K562 (cell line): ENCODE measurements around the gene ADK. TPM values are rescaled to one million over a fixed set of nuclear protein-coding genes. Genes with fewer than 3 reads are reported as not detected.

Source experiments
- ATAC-seq: fragments of 200-7000 bp; cut with Tn5 transposase; 3 replicates; pipeline ENCODE4 v1.9.1; 2020; ENCODE audit warnings: moderate library complexity
- BruUV-seq: library from RNA; stranded (reverse); fragments of 400-500 nt; replicated peaks from 2 replicates; lab custom pipeline; 2021; lab: Mats Ljungman, UMichigan
- CTCF ChIA-PET: fragments of 300-600 bp; formaldehyde crosslinking; extraction: SDS; loops from one replicate; lab custom pipeline; 2021; ENCODE audit warnings: low intra/inter-chr PET ratio; lab: Yijun Ruan, JAX
- POLR2A ChIA-PET: fragments of 300-600, 350-650 bp; sonication (Branson Sonifier 250); formaldehyde crosslinking; extraction: SDS; loops from one replicate; lab custom pipeline; 2021; ENCODE audit warnings: antibody characterized with exemption, inconsistent platforms; lab: Yijun Ruan, JAX
- DNase-seq, 4 experiments: peaks; one replicate each; pipeline versions ENCODE4 v3.0.0 to v3.0.0-alpha.2; 2011 to 2018; ENCODE audit warnings: low spot score in 3 of 4, mixed read lengths in 3 of 4; ENCODE audit errors: extremely low read depth in 1 of 4
- FAIRE-seq: peaks from 2 replicates; lab custom pipeline; 2011; peaks lifted over from hg19 to GRCh38; lab: Jason Lieb, UNC
- H2AFZ ChIP-seq: 2 replicates; pipeline ENCODE4 v1.6.0; 2011; ENCODE audit warnings: low read depth, low read length, control low read depth, inconsistent platforms
- H3K27ac ChIP-seq: fragments of 200-600 bp; 3 replicates; pipeline ENCODE4 v1.8.0; 2011; ENCODE audit warnings: low read depth, mild to moderate bottlenecking, control low read depth, inconsistent platforms, low read length, moderate library complexity, mixed read lengths; ENCODE audit errors: extremely low read depth
- H3K27me3 ChIP-seq, 2 experiments: fragments of 300-600 bp in 1 of 2; 2 replicates in 1 of 2; 3 replicates in 1 of 2; pipeline versions ENCODE4 v1.6.0 to v1.8.0; 2011; ENCODE audit warnings: inconsistent platforms in 2 of 2, low read length in 2 of 2, mild to moderate bottlenecking in 1 of 2, mixed read lengths in 1 of 2, moderate library complexity in 1 of 2; ENCODE audit not compliant: control insufficient read depth in 2 of 2, insufficient read depth in 2 of 2
- H3K36me3 ChIP-seq: fragments of 300-600 bp; 3 replicates; pipeline ENCODE4 v1.8.0; 2011; ENCODE audit warnings: mild to moderate bottlenecking, low read length, inconsistent platforms; ENCODE audit not compliant: control insufficient read depth, insufficient read depth
- H3K4me1 ChIP-seq, 2 experiments: fragments of 200-600 bp in 1 of 2; replicated peaks in 1 of 2; 2 replicates in 1 of 2; 3 replicates in 1 of 2; pipeline versions ENCODE4 v1.5.1 to v1.8.0; 2011; ENCODE audit warnings: inconsistent platforms in 2 of 2, low read length in 2 of 2, mild to moderate bottlenecking in 1 of 2, mixed read lengths in 1 of 2, moderate library complexity in 1 of 2; ENCODE audit not compliant: control insufficient read depth in 2 of 2, insufficient read depth in 2 of 2
- H3K4me2 ChIP-seq: 2 replicates; pipeline ENCODE4 v1.6.1; 2011; ENCODE audit warnings: low read length, control low read depth, inconsistent platforms, mixed read lengths; ENCODE audit not compliant: insufficient read depth
- H3K4me3 ChIP-seq: fragments of 200-600 bp; sonication (generic), shearing (Covaris generic); 2 replicates; pipeline ENCODE4 v1.5.1; 2016; ENCODE audit warnings: control low read depth, inconsistent platforms
- H3K79me2 ChIP-seq: fragments of 200-600 bp; 3 replicates; pipeline ENCODE4 v1.8.0; 2011; ENCODE audit warnings: low read length, inconsistent platforms; ENCODE audit not compliant: control insufficient read depth, insufficient read depth
- H3K9ac ChIP-seq, 2 experiments: 2 replicates each; pipeline versions ENCODE4 v1.6.0 to v1.6.1; 2011; ENCODE audit warnings: low read depth in 2 of 2, low read length in 2 of 2, control low read depth in 1 of 2, inconsistent platforms in 1 of 2, mild to moderate bottlenecking in 1 of 2, mixed read lengths in 1 of 2; ENCODE audit not compliant: insufficient read depth in 1 of 2
- H3K9me1 ChIP-seq: one replicate; pipeline ENCODE4 v1.6.0; 2011; ENCODE audit warnings: inconsistent platforms, mild to moderate bottlenecking, low read length, moderate library complexity; ENCODE audit not compliant: control insufficient read depth, insufficient read depth
- H3K9me3 ChIP-seq: replicated peaks from 2 replicates; pipeline ENCODE4 v1.5.1; 2011; ENCODE audit warnings: low read depth, low read length, inconsistent platforms; ENCODE audit not compliant: control insufficient read depth, insufficient read depth
- H4K20me1 ChIP-seq: replicated peaks from 2 replicates; pipeline ENCODE4 v1.6.1; 2011; ENCODE audit warnings: low read length, inconsistent platforms, mixed read lengths; ENCODE audit not compliant: control insufficient read depth, insufficient read depth
- EGR1 ChIP-seq: fragments of 450-650 bp; conservative IDR thresholded peaks from 2 replicates; pipeline ENCODE4 v1.6.1; 2017; ENCODE audit warnings: mild to moderate bottlenecking
- ELF1 ChIP-seq: fragments of 200-800 bp; sonication (Bioruptor generic); IDR thresholded peaks from 2 replicates; pipeline ENCODE4 v1.6.1; 2016; ENCODE audit warnings: missing genetic modification characterization, missing compliant biosample characterization
- ESRRA ChIP-seq: fragments of 450-650 bp; IDR thresholded peaks from 2 replicates; pipeline ENCODE4 v1.6.1; 2014; ENCODE audit warnings: low read depth, mild to moderate bottlenecking, moderate library complexity, borderline replicate concordance
- ILF3 ChIP-seq: fragments of 450-650 bp; IDR thresholded peaks from 2 replicates; pipeline ENCODE4 v1.6.1; 2018; ENCODE audit warnings: antibody characterized with exemption, mild to moderate bottlenecking, moderate library complexity, borderline replicate concordance
- KLF6 ChIP-seq: fragments of 250-450 bp; sonication (Bioruptor Pico); IDR thresholded peaks from 2 replicates; pipeline ENCODE4 v1.4.0; 2020; ENCODE audit warnings: mild to moderate bottlenecking, moderate library complexity, borderline replicate concordance
- MEF2A ChIP-seq: IDR thresholded peaks from 2 replicates; pipeline ENCODE4 v1.6.1; 2011; ENCODE audit warnings: low read depth, mild to moderate bottlenecking, low read length, moderate library complexity; ENCODE audit not compliant: control insufficient read depth
- PTTG1 ChIP-seq: fragments of 450-650 bp; IDR thresholded peaks from 2 replicates; pipeline ENCODE4 v1.6.1; 2016; ENCODE audit warnings: low read depth, mild to moderate bottlenecking, missing genetic modification characterization, missing compliant biosample characterization
- SMARCC2 ChIP-seq: fragments of 450-650 bp; IDR thresholded peaks from 2 replicates; pipeline ENCODE4 v1.6.1; 2017; ENCODE audit warnings: antibody characterized with exemption, moderate library complexity, mild to moderate bottlenecking, low read depth
- TAF15 ChIP-seq: fragments of 200-400 bp; formaldehyde crosslinking; IDR thresholded peaks from 2 replicates; pipeline ENCODE4 v1.6.1; 2017; ENCODE audit warnings: mild to moderate bottlenecking, low read depth, low read length, moderate library complexity
- TCFL5 ChIP-seq: fragments of 250-450 bp; sonication (Bioruptor Pico); conservative IDR thresholded peaks from 2 replicates; pipeline ENCODE4 v1.6.1; 2021; ENCODE audit warnings: mild to moderate bottlenecking, moderate library complexity, matching md5 sums
- TFAM ChIP-seq: fragments of 250-450 bp; sonication (Bioruptor Pico); conservative IDR thresholded peaks from 2 replicates; pipeline ENCODE4 v1.5.0; 2021; ENCODE audit warnings: mild to moderate bottlenecking, moderate library complexity
- ZBED1 ChIP-seq: IDR thresholded peaks from 2 replicates; pipeline ENCODE4 v1.6.1; 2014
- ZNF124 ChIP-seq: sonication (generic); formaldehyde crosslinking; IDR thresholded peaks from 2 replicates; pipeline ENCODE4 v1.8.1; 2022; ENCODE audit warnings: missing genetic modification reagents
- ZNF274 ChIP-seq: IDR thresholded peaks from 2 replicates; pipeline ENCODE4 v1.6.1; 2011; ENCODE audit warnings: low read depth, mild to moderate bottlenecking, low read length, moderate library complexity, borderline replicate concordance
- ZNF282 ChIP-seq: sonication (generic); formaldehyde crosslinking; IDR thresholded peaks from 2 replicates; pipeline ENCODE4 v1.8.1; 2023; ENCODE audit warnings: missing genetic modification reagents
- ZNF77 ChIP-seq: fragments of 250-450 bp; sonication (Bioruptor Pico); IDR thresholded peaks from 2 replicates; pipeline ENCODE4 v1.5.0; 2020
- in situ Hi-C: fragments of 300-500 bp; cut with MboI; formaldehyde crosslinking; loops from 4 replicates; pipeline ENCODE4 v1.15.0; 2018; ENCODE audit warnings: inconsistent platforms, mixed read lengths
- intact Hi-C: fragments of 100-400 bp; cut with micrococcal nuclease; formaldehyde crosslinking; loops from 2 replicates; pipeline ENCODE4 v1.14.2; 2022
- polyA plus RNA-seq, 8 experiments: library from polyadenylated mRNA; depleted of rRNA in 4 of 8; stranded (reverse) in 5 of 8; unstranded in 3 of 8; fragments of >200 nt; fragmentation: Nextera tagmentation in 2 of 8; fragmentation: Illumina TruSeq in 1 of 8; extraction: Ambion mirVana in 2 of 8; extraction: Trizol in 1 of 8; gene quantifications; 2 replicates each; pipeline versions ENCODE4 v1.2.1 to v1.2.3, GENCODE V29; 2011 to 2014; ENCODE audit warnings: inconsistent platforms in 1 of 8, missing spikeins in 1 of 8
- total RNA-seq, 7 experiments: library from RNA; depleted of rRNA in 6 of 7; stranded (reverse); fragments of >200 nt in 6 of 7; fragmentation: Illumina TruSeq in 2 of 7; extraction: Trizol in 2 of 7; gene quantifications; 2 replicates each; pipeline versions ENCODE4 v1.2.1 to v1.2.3, GENCODE V29; 2011 to 2021; ENCODE audit warnings: low replicate concordance in 1 of 7
- TF ChIP-seq, protein P1 (sequence below): fragments of 250-450 bp; sonication (Bioruptor Pico); IDR thresholded peaks from 2 replicates; pipeline ENCODE4 v1.4.0; 2020; ENCODE audit warnings: borderline replicate concordance

ADK gene
- total and polyA plus RNA-seq, 9 of the 15 experiments (the other 6 are each of a cell fraction or from before 2014, with no cell fraction given) = 54.2 to 97.8 (median 73.6) TPM

DNA sequence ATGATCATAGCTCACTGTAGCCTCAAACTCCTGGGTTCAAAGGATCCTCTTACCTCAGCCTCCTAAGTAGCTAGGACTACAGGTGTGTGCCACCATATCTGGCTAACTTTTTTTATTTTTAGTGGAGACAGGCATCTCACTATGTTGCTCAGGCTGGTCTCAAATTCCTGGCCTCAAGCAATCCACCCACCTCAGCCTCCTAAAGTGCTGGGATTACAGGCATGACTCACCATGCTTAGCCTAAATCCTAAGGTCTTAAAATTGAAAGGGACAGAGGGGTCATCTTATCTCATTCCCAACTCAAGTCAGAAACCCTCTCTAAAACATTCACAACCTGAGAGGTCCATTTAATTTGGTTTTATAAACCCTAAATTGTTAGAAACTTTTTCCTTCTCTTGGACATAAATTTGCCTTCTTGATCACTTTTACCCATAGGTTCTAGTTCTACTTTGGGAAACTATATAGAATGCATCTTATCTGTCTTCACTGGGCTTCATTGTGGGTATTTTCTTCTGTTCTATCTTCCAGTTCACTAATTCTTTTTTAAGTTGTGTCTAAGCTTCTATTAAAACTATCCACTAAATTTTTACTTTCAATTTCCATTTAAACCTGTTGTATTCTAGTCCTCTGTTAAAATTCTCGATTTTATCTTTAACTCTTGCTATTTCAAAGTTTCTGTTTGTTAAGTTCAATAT, 492.0 kb downstream of the ADK start (continued):
- no peak for TF ChIP-seq ESRRA
- no peak for TF ChIP-seq ZNF77 (CRISPR knock-in tag)
- TF ChIP-seq ZNF124 (CRISPR knock-in tag) = no peak
- TF ChIP-seq MEF2A = no peak
- peak; percentile 19; the same call in 1 of the 2 replicates for TF ChIP-seq EGR1

DNA sequence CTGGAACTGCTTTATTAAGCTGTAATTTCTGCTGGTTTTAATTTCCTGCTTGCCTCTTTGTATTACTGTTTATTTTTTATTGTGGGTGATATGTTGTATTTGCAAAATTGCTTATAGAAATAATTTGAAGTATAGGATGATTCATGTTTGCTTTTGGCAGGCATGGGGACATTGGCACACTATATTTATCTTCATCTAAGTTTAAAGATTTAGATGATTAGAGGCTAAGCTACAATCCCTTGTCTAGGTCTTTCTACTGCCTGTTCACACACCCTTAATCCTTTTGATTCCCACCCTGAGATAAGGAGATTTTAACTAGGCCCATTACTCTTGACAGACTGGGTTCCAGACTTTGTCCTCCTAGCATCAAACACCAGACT, 492.6 kb downstream of the ADK start:
- Histone ChIP-seq H4K20me1 (no peaks in the 10 kb centered on the region), H2AFZ (no peak overlapping the region), H3K27ac (no peak overlapping the region), H3K4me3 (no peak overlapping the region), H3K27me3 (no peaks in the 10 kb centered on the region), H3K4me1 (no peaks in the 10 kb centered on the region; a peak in 1 of 5 replicates), H3K9ac (no peak overlapping the region), H3K4me2 (no peak overlapping the region), H3K9me1 (no peaks in the 10 kb centered on the region), H3K9me3 (no peaks in the 10 kb centered on the region), H3K36me3 (0 out of 3 replicates have a peak, but pooled peaks cover under 1% of the 10 kb centered on the region), H3K79me2 (no peaks in the 10 kb centered on the region)
- POLR2A ChIA-PET = no interaction called here
- FAIRE-seq (no peak), DNase-seq (no peak), ATAC-seq (no peak)
- CTCF ChIA-PET = no interaction called here
- TF ChIP-seq, protein P1, sequence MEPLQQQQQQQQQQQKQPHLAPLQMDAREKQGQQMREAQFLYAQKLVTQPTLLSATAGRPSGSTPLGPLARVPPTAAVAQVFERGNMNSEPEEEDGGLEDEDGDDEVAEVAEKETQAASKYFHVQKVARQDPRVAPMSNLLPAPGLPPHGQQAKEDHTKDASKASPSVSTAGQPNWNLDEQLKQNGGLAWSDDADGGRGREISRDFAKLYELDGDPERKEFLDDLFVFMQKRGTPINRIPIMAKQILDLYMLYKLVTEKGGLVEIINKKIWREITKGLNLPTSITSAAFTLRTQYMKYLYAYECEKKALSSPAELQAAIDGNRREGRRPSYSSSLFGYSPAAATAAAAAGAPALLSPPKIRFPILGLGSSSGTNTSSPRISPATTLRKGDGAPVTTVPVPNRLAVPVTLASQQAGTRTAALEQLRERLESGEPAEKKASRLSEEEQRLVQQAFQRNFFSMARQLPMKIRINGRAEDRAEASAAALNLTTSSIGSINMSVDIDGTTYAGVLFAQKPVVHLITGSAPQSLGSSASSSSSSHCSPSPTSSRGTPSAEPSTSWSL (CRISPR knock-in tag) = no peak
- TF ChIP-seq ZNF282 = no peak
- no peak for TF ChIP-seq TCFL5 (CRISPR knock-in tag)
- TF ChIP-seq SMARCC2 = no peak
- no peak for TF ChIP-seq ELF1 (tag)
- TF ChIP-seq ZNF274 = no peak
- TF ChIP-seq PTTG1 (tag) = no peak
- TF ChIP-seq TFAM (CRISPR knock-in tag) = no peak
- no peak for TF ChIP-seq ZBED1
- TF ChIP-seq ILF3 = no peak
- TF ChIP-seq TAF15 = no peak
- no peak for TF ChIP-seq KLF6 (CRISPR knock-in tag)
- in situ Hi-C loops (no loop called here), intact Hi-C loops (no loop called here)
- BruUV-seq = no TSS peak
